Measurements from ENCODE around the gene ACAA1.
"Not testable (repeated sequence)": the region's sequence is repeated elsewhere in the genome, so short reads cannot be mapped to it uniquely, and the experiment has no call there.

ACAA1 gene

DNA sequence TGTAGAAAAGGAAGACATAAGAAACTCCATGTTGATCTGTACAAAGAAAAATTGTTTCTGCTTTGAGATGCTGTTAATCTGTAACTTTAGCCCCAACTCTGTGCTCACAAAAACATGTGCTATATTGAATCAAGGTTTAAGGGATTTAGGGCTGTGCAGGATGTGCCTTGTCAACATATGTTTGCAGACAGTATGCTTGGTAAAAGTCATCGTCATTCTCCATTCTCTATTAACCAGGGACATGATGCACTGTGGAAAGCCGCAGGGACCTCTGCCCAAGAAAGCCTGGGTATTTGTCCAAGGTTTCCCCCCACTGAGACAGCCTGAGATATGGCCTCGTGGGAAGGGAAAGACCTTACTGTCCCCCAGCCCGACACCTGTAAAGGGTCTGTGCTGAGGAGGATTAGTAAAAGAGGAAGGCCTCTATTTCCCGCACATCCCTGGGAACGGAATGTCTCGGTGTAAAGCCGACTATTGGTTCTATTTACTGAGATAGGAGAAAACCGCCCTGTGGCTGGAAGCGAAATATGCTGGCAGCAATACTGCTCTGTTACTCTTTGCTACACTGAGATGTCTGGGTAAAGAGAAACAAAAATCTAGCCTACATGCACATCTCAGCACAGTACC lies 2.3 kb downstream of the ACAA1 start:
- not testable (repeated sequence) for DNase-seq

DNA sequence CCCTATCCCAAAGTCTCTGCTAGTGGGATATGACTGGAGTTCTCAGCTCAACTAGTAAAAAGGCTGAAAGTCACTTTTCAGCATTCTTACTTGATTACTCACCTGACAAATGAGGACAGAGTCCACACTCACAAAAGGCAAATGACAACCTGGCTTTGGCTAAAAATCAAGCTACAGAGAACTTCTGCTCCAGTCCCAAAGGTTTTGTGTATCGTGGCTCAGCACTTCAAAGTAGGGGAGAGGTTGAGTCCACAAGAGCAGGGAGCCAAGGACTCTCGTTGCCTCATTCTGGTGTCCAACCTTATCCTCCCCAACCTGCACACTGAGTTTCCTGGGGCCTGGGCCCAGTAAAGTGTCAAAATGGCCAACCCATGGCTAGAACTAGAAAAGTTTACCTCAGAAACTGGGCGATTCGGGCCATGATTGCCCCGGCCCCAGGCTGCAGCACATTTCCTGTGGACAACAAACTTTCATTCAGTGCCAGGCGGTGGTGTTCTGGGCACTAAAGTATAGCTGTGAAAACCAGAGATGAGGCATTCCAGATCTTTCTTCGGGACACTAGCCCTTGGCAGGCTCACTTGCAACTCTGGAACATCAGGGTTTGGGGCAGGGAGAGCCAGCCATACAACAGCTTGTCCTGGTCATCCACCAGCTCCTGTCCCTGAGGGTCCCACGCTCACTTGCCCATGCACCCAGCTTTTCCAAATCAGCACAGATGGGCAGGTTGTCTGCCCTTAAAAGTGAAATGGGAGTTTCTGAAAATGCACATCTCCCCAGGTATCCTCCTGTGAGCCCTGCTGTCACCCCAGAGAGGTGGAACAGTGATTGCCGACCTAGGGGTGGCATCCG lies 3.1 kb downstream of the ACAA1 start:
- DNase-seq: no peak

DNA sequence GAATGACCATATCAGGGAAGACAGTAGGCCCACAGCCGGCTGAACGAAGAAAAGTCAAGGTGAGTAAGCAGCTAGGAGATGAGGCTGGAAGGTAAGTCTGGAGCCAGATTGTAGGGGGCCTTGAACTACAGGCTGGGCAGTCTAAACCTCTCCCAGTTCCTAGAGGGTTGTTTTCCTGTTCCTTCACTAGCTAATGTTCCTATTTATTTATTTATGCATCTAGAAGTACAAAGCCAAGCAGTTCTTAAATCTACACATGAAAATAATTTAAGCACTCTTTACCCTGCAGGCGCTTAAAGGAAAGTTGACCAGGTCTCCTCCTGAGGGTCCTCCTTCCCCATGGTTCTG lies 3.7 kb downstream of the ACAA1 start:
- DNase-seq: no peak

GRCh38 chr3:38131621-38132369 lies 5.1 kb downstream of the ACAA1 start:
- no peak for DNase-seq

- DNase-seq: no peak
Observed at GRCh38 chr3:38130631-38131065, 6.3 kb downstream of the ACAA1 start.

GRCh38 chr3:38129058-38129457 lies 7.9 kb downstream of the ACAA1 start:
- DNase-seq: no peak

GRCh38 chr3:38128303-38128655 lies 8.6 kb downstream of the ACAA1 start:
- DNase-seq: no peak

- DNase-seq: no peak
Observed at GRCh38 chr3:38127611-38128302, 9.2 kb downstream of the ACAA1 start.

GRCh38 chr3:38126121-38126892 lies 10.6 kb downstream of the ACAA1 start:
- no peak for DNase-seq

- DNase-seq: no peak
Observed at GRCh38 chr3:38125305-38126120, 11.4 kb downstream of the ACAA1 start.

GRCh38 chr3:38124324-38125122 lies 12.4 kb downstream of the ACAA1 start:
- DNase-seq: no peak

DNA sequence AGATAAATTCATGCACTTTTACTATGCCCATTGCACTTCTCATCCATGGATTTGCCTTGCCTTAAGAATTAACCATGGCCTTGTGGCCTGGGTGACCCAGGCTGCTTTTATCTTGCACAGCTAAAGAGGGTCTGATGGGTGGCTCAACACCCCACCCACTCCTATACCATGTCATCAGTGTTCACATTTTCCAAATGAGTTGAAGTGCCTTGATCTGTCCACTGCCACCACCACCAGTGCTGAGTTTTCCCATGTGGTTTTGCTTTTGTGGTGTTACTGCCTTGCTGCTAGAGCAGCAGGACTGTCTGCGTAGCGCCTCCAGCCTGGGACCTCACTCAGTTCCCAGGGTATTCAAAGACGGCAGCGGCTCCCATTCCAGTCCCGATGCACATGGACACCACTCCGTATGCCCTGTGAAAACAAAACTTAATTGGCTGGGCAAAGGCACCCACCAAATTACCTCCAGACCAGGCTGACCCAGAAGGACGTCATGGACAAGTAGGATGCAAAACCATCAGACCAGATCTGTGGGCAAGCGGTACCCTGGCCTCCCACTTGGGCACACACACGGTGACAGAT lies 14.1 kb downstream of the ACAA1 start:
- no peak for DNase-seq

DNA sequence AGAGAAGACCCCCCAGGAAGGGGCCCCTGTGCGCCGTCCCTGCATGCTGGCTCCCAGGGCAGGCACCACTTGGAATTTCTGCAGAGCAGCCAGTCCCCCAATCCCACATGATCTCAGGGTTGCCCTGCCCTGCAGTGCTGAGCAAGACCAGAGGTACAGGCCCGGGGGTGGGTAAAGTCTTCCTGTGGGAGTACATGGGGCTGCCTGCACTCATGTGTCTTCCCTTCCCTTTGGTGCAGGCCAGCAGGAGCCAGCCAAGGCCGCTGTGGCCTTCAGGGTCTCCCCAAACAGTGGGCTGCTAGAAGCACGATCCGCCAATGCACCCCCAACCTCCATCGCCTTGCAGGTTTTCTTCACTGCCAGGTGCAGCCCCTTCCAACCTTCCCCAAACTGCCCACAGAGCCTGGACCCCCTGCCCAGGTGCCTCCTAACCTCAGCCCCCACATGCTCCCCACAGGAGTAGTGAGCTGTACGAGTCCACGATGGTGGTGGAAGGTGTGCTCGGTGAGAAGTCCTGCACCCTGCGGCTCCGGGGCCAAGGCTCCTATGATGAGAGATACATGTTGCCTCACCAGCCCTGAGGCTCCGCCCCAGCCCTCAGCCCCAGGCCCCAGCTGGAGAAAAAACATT lies 15.0 kb downstream of the ACAA1 start:
- DNase-seq: no peak

DNA sequence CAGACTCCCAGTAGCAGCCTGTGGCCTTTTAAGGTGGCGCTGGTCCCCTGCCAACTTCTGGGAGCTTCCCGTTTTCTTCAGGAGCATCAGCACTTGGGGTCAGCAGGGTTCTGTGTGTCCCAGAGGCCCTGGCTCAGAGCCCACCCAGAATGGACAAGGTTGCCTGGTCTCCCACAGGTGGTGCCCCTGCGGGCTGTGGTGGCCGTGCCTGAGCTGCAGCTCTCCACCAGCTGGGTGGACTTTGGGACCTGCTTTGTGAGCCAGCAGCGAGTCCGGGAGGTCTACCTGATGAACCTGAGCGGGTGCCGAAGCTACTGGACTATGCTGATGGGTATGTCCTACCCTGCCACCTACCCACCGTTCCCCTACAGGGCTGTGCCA lies 15.5 kb downstream of the ACAA1 start:
- DNase-seq: no peak

DNA sequence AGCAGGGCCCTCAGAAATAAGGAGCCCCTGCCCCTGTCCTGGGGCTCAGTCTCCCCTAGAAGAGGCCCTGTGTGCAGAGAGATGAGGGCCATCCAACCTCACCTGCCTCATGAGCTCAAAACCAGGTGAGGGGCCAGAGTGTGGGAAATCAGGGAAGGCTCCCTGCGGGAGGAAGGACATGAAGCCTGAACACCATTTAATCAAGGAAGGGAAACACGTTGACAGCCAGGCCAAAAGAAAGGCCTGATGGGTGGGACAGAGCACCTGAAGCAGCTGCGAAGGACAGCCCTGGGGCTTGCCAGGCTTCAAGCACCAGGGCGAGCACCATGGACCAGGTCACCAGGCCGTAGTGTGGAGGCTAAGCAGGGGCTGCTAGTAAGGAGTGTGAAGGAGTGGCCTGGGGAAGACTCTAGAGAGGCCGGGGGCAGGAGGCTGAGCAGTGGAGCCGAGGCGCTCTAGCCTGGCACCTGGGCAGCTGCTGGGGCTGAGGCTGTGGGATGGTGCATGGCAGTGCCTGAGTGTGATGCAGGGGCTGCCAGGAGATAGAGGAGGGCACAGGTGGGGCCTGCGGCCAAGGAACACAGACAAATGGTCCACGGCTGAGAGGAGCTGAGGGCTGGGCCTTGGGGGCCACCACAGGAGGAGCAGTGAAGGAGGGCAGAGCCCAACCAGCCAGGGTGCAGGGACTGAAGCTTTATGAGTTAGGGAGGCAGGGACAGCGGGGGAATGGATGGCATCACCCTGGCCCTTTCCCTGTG lies 16.1 kb downstream of the ACAA1 start:
- DNase-seq: no peak

DNA sequence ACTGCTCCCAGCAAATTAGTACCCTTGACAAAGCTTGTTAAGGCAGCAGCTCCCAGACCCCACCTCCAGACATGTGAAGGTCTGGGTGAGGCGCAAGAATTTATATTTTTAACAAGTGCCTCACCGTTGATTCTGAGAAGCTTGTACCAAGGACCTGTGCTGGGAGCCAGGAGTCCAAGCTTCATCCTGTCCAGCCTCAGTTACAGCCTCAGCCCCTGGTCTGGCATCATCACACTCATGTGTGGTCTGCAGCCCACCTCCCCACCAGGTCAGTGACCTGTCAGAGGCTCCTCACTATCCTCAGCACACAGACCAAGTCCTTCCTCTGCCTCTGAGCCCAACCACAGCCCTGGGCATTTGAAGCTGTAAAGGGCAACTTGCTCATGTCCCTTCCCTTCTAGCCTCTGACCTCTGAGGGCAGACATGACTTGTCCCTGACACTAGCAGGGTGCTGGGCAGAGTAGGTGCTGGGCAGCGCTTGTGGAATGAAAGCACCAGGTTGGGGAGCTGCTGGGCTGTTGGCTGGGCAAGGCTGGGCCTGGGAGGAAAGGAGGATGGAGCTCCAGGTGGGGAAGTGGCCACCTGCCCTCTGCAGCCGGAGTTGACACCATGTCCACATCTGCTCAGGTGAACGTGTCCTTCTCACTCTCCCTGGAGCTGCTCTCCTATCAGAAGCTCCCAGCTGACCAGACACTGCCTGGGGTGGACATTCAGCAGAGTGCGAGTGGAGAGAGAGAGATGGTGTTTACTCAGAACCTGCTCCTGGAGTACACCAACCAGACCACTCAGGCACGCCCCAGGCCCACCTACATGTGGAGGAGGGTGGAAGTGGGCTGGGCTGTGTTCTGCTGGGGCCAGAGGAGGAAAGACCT lies 16.9 kb downstream of the ACAA1 start:
- no peak for DNase-seq

GRCh38 chr3:38119248-38119544 lies 17.7 kb downstream of the ACAA1 start:
- no peak for DNase-seq
